ENCODE results near the gene KLHL40.

DNA sequence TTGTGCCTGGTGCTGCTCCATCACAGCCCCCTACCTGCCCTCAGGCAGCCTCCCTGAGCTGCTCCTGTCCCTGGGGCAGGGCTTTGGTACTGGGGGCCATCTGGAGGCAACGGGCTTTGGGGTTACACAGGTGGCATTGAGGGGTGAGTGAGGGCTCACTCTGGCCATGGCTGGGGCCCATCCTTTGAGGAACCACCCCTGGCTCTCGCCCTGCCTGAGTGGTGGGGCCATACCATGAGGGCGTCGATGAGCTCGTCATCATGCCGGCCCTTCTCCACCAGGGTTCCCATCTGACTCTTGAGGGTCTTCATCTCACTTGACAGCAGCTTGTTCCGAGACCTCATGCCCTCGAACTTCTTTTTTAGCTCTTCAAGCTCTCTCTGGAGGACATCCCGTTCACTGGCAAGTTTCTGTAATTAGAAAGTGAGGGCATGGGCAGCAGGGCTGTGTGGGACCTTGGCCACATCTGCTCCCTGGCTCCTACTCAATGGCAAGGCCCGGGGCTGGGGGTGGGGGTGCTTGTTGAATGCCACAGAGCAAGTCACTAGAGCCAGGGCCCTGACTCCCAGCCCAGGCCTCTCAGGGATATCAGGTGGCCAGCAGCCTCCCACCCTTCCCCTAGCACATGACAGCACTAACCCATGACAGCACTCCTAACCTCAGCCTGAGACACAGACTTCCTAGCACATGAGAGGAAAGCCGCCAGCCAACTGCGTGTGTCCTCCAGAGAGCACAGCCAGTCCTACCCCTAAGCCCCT, 54.2 kb downstream of the KLHL40 start:
- TF ChIP-seq CTCF (conservative IDR thresholded peaks at IDR 0.05; ENCODE audit: low read length): no peak
- TF ChIP-seq EZH2phosphoT487 (IDR thresholded peaks at IDR 0.05; ENCODE audit: borderline replicate concordance, low read depth, low read length): no peak

All from OCI-LY7 (cell line).